ENCODE results near the gene CRYBG1.

DNA sequence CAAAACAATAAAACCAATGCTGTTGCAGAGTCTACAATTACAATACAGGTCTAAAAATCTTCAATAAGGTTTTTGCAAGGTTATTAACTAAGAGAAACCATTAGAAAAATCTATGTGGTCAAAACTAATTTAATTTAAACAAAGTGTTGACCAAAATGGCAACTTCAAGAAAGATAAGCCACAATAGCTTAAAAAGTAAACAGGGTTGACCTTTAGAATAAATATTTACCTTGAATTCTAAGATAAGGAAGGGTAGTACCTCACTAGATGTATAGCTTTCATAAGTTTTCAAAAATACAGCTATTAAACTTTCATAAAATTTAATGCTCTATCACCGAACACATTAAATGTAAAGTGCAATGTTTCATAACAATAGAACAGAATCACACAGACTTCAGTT lies 257.3 kb downstream of the CRYBG1 start:
- TF ChIP-seq CTCF (conservative IDR thresholded peaks at IDR 0.05; ENCODE audit: low read length) (no peak), EZH2phosphoT487 (IDR thresholded peaks at IDR 0.05; ENCODE audit: borderline replicate concordance) (no peak)

Measured in Loucy (cell line).